Gastrocnemius medialis (tissue), 4 donors: Measurements from ENCODE around the gene PLB1.

Experiments used
- POLR2A ChIP-seq, 2 donors: fragments of 450-650 bp; IDR thresholded peaks; one replicate each; pipeline ENCODE4 v1.6.1; 2017; ENCODE audit warnings: antibody characterized with exemption in 2 of 2, mild to moderate bottlenecking in 2 of 2, moderate library complexity in 2 of 2
- TF ChIP-seq, protein P1 (sequence below), 5 experiments: fragments of 450-650 bp in 3 of 5; fragments of 200-600 bp in 2 of 5; sonication (generic) in 2 of 5; IDR thresholded peaks in 4 of 5; conservative IDR thresholded peaks in 1 of 5; 1 replicate in 4 of 5; 2 replicates in 1 of 5; pipeline ENCODE4 v1.5.1; 2016 to 2019; ENCODE audit warnings: antibody characterized with exemption in 5 of 5, mild to moderate bottlenecking in 3 of 5, moderate library complexity in 3 of 5

- TF ChIP-seq, protein P1, sequence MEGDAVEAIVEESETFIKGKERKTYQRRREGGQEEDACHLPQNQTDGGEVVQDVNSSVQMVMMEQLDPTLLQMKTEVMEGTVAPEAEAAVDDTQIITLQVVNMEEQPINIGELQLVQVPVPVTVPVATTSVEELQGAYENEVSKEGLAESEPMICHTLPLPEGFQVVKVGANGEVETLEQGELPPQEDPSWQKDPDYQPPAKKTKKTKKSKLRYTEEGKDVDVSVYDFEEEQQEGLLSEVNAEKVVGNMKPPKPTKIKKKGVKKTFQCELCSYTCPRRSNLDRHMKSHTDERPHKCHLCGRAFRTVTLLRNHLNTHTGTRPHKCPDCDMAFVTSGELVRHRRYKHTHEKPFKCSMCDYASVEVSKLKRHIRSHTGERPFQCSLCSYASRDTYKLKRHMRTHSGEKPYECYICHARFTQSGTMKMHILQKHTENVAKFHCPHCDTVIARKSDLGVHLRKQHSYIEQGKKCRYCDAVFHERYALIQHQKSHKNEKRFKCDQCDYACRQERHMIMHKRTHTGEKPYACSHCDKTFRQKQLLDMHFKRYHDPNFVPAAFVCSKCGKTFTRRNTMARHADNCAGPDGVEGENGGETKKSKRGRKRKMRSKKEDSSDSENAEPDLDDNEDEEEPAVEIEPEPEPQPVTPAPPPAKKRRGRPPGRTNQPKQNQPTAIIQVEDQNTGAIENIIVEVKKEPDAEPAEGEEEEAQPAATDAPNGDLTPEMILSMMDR (IDR thresholded peaks at IDR 0.05 in 4 of 5, conservative IDR thresholded peaks at IDR 0.05 in 1 of 5) = no peak
- TF ChIP-seq POLR2A (IDR thresholded peaks at IDR 0.05) = no peak
Measured at GRCh38 chr2:28511871-28512606, 16.2 kb downstream of the PLB1 start.
